H1 (cell line): ENCODE results near the gene HECTD4. TPM values are rescaled to one million over a fixed set of nuclear protein-coding genes. Genes with fewer than 3 reads are reported as not detected.
"Not testable (repeated sequence)": the region's sequence is repeated elsewhere in the genome, so short reads cannot be mapped to it uniquely, and the experiment has no call there.

Experiments
- CTCF ChIA-PET: fragments of 300-600 bp; sonication (Branson Sonifier 250); formaldehyde crosslinking; loops from one replicate; lab custom pipeline; 2021; ENCODE audit not compliant: partially characterized antibody; lab: Charles Lee
- POLR2A ChIA-PET: fragments of 300-600 bp; sonication (Branson Sonifier 250); formaldehyde crosslinking; loops from one replicate; lab custom pipeline; 2021; ENCODE audit warnings: inconsistent platforms; ENCODE audit not compliant: partially characterized antibody; lab: Charles Lee
- DNase-seq, 2 experiments: peaks; one replicate each; pipeline versions ENCODE4 v3.0.0 to v3.0.0-alpha.2; 2010 to 2022; ENCODE audit warnings: low spot score in 2 of 2, low read depth in 1 of 2, mixed read lengths in 1 of 2
- FAIRE-seq: peaks from 2 replicates; lab custom pipeline; 2011; peaks lifted over from hg19 to GRCh38; lab: Jason Lieb, UNC
- H2AFZ ChIP-seq: 2 replicates; pipeline ENCODE4 v1.8.1; 2012; ENCODE audit warnings: low read length, inconsistent platforms
- H2AK5ac ChIP-seq: 2 replicates; pipeline ENCODE4 v1.6.1; 2013; ENCODE audit warnings: low read depth, low read length
- H2BK120ac ChIP-seq: replicated peaks from 2 replicates; pipeline ENCODE3; 2013; ENCODE audit warnings: low read depth, low read length, inconsistent platforms
- H2BK12ac ChIP-seq: 2 replicates; pipeline ENCODE4 v1.6.1; 2013; ENCODE audit warnings: low read depth, low read length
- H2BK15ac ChIP-seq: 2 replicates; pipeline ENCODE4 v1.6.1; 2013; ENCODE audit warnings: low read length
- H2BK20ac ChIP-seq: 2 replicates; pipeline ENCODE4 v1.6.1; 2013; ENCODE audit warnings: low read length
- H2BK5ac ChIP-seq: 2 replicates; pipeline ENCODE4 v1.6.1; 2013; ENCODE audit warnings: low read depth, low read length
- H3K14ac ChIP-seq: 2 replicates; pipeline ENCODE4 v1.6.1; 2013; ENCODE audit warnings: inconsistent platforms; ENCODE audit not compliant: insufficient read length
- H3K18ac ChIP-seq: 2 replicates; pipeline ENCODE4 v1.6.1; 2013; ENCODE audit warnings: low read length; ENCODE audit errors: extremely low read depth
- H3K23ac ChIP-seq: 2 replicates; pipeline ENCODE4 v1.6.1; 2013; ENCODE audit warnings: inconsistent platforms; ENCODE audit not compliant: insufficient read length
- H3K23me2 ChIP-seq: 2 replicates; pipeline ENCODE4 v1.6.1; 2013; ENCODE audit warnings: low read depth, low read length
- H3K27ac ChIP-seq: 2 replicates; pipeline ENCODE4 v1.6.1; 2011; ENCODE audit warnings: low read depth, low read length, inconsistent platforms
- H3K27me3 ChIP-seq, 4 experiments: replicated peaks in 1 of 4; 1 replicate in 1 of 4; 2 replicates in 3 of 4; pipeline versions ENCODE4 v1.6.1 to v1.8.1; 2011 to 2013; ENCODE audit warnings: low read length in 3 of 4, mild to moderate bottlenecking in 3 of 4, inconsistent platforms in 2 of 4, mixed read lengths in 2 of 4, moderate library complexity in 1 of 4; ENCODE audit not compliant: control insufficient read depth in 3 of 4, insufficient read depth in 3 of 4; ENCODE audit errors: extremely low read depth in 1 of 4
- H3K36me3 ChIP-seq, 4 experiments: 2 replicates each; pipeline versions ENCODE4 v1.6.1 to v1.8.1; 2011 to 2013; ENCODE audit warnings: mild to moderate bottlenecking in 4 of 4, low read length in 3 of 4, moderate library complexity in 2 of 4, control low read depth in 1 of 4, inconsistent platforms in 1 of 4; ENCODE audit not compliant: insufficient read depth in 4 of 4, control insufficient read depth in 2 of 4
- H3K4ac ChIP-seq: replicated peaks from 2 replicates; pipeline ENCODE3; 2013; ENCODE audit warnings: low read length, low read depth, mixed read lengths, inconsistent platforms; ENCODE audit not compliant: insufficient read length
- H3K4me1 ChIP-seq, 4 experiments: replicated peaks in 1 of 4; 1 replicate in 1 of 4; 2 replicates in 3 of 4; pipeline versions ENCODE4 v1.6.1 to v1.8.1; 2011 to 2013; ENCODE audit warnings: low read length in 3 of 4, inconsistent platforms in 2 of 4, mixed read lengths in 1 of 4; ENCODE audit not compliant: insufficient read depth in 4 of 4, control insufficient read depth in 3 of 4
- H3K4me2 ChIP-seq, 2 experiments: 2 replicates each; pipeline versions ENCODE4 v1.6.1 to v1.8.1; 2011 to 2013; ENCODE audit warnings: low read depth in 2 of 2, low read length in 2 of 2, control low read depth in 1 of 2, inconsistent platforms in 1 of 2, mild to moderate bottlenecking in 1 of 2; ENCODE audit not compliant: insufficient read depth in 1 of 2
- H3K4me3 ChIP-seq, 4 experiments: fragments of 200-600, 300-600 bp in 1 of 4; sonication (generic), shearing (Covaris generic), sonication (Bioruptor Twin) in 1 of 4; 2 replicates each; pipeline versions ENCODE4 v1.5.1 to v1.8.1; 2011 to 2016; ENCODE audit warnings: low read length in 4 of 4, low read depth in 3 of 4, control low read depth in 2 of 4, inconsistent platforms in 2 of 4, mild to moderate bottlenecking in 2 of 4, mixed read lengths in 1 of 4, moderate library complexity in 1 of 4; ENCODE audit not compliant: insufficient read depth in 2 of 4; ENCODE audit errors: extremely low read depth in 1 of 4
- H3K56ac ChIP-seq: replicated peaks from 2 replicates; pipeline ENCODE3; 2013; ENCODE audit warnings: low read depth, mild to moderate bottlenecking, mixed read lengths, low read length, inconsistent platforms; ENCODE audit not compliant: insufficient read length
- H3K79me1 ChIP-seq: 2 replicates; pipeline ENCODE4 v1.6.1; 2013; ENCODE audit warnings: low read depth, low read length, control low read depth
- H3K79me2 ChIP-seq, 2 experiments: 2 replicates each; pipeline versions ENCODE4 v1.6.1 to v1.8.1; 2012 to 2013; ENCODE audit warnings: low read length in 2 of 2, mild to moderate bottlenecking in 2 of 2, inconsistent platforms in 1 of 2; ENCODE audit not compliant: insufficient read depth in 2 of 2, control insufficient read depth in 1 of 2
- H3K9ac ChIP-seq, 4 experiments: replicated peaks in 1 of 4; 1 replicate in 1 of 4; 2 replicates in 3 of 4; pipeline versions ENCODE4 v1.6.1 to v1.8.1; 2011 to 2013; ENCODE audit warnings: low read depth in 3 of 4, low read length in 3 of 4, control low read depth in 2 of 4, mild to moderate bottlenecking in 2 of 4, moderate library complexity in 2 of 4, inconsistent platforms in 1 of 4; ENCODE audit errors: extremely low read depth in 1 of 4
- H3K9me3 ChIP-seq, 2 experiments: 2 replicates each; pipeline versions ENCODE4 v1.6.1 to v1.8.1; 2012 to 2013; ENCODE audit warnings: mild to moderate bottlenecking in 2 of 2, moderate library complexity in 2 of 2, control low read depth in 1 of 2, inconsistent platforms in 1 of 2, low read depth in 1 of 2, low read length in 1 of 2, mixed read lengths in 1 of 2; ENCODE audit not compliant: insufficient read depth in 2 of 2
- H4K20me1 ChIP-seq, 2 experiments: replicated peaks in 1 of 2; 2 replicates each; pipeline versions ENCODE3 to v1.8.1; 2011 to 2013; ENCODE audit warnings: inconsistent platforms in 2 of 2, low read length in 2 of 2, mild to moderate bottlenecking in 1 of 2; ENCODE audit not compliant: insufficient read depth in 2 of 2, control insufficient read depth in 1 of 2
- H4K5ac ChIP-seq: 2 replicates; pipeline ENCODE4 v1.6.1; 2013; ENCODE audit warnings: low read length, low read depth, mixed read lengths, inconsistent platforms; ENCODE audit not compliant: insufficient read length
- H4K8ac ChIP-seq: 2 replicates; pipeline ENCODE4 v1.8.0; 2013; ENCODE audit warnings: mild to moderate bottlenecking, moderate library complexity, low read length, inconsistent platforms; ENCODE audit not compliant: insufficient read depth; ENCODE audit errors: extremely low read depth
- H4K91ac ChIP-seq: replicated peaks from 2 replicates; pipeline ENCODE3; 2013; ENCODE audit warnings: low read length, mixed read lengths, inconsistent platforms; ENCODE audit not compliant: insufficient read length
- WGBS, 2 experiments: shearing (Covaris generic) in 1 of 2; methylation state at CpG; one replicate each; pipeline versions ENCODE4 v1.1.6 to v1.1.7; 2013 to 2015; ENCODE audit warnings: low lambda C conversion rate in 2 of 2, mixed read lengths in 2 of 2, inconsistent platforms in 1 of 2, low coverage in 1 of 2, missing lambda C conversion rate in 1 of 2; ENCODE audit not compliant: insufficient replicate concordance in 2 of 2, insufficient coverage in 1 of 2, insufficient read length in 1 of 2; ENCODE audit errors: extremely low coverage in 1 of 2, missing lambda C conversion rate in 1 of 2; 5-methylcytosine and 5-hydroxymethylcytosine counted together
- polyA plus RNA-seq, 7 experiments: library from polyadenylated mRNA; depleted of rRNA in 3 of 7; stranded (reverse) in 5 of 7; unstranded in 2 of 7; fragments of >200 nt in 5 of 7; fragments of 200-250 nt in 2 of 7; gene quantifications; 1 replicate in 5 of 7; 2 replicates in 1 of 7; 4 replicates in 1 of 7; pipeline versions ENCODE4 v1.2.1 to v1.2.3, GENCODE V29; 2011 to 2013; ENCODE audit warnings: missing spikeins in 2 of 7, mixed read lengths in 2 of 7
- total RNA-seq: library from RNA; stranded (reverse); fragmentation: NEBNext Ultra II Directional; extraction: Animal tissue kit (Norgen Biotek cat#: 25700); gene quantifications from 2 replicates; pipeline ENCODE4 v1.2.1, GENCODE V29; 2021

HECTD4 gene
- total and polyA plus RNA-seq, 2 of the 8 experiments (the other 6 are each of a cell fraction or from before 2014, with no cell fraction given) = 6.5 to 33.7 TPM

DNA sequence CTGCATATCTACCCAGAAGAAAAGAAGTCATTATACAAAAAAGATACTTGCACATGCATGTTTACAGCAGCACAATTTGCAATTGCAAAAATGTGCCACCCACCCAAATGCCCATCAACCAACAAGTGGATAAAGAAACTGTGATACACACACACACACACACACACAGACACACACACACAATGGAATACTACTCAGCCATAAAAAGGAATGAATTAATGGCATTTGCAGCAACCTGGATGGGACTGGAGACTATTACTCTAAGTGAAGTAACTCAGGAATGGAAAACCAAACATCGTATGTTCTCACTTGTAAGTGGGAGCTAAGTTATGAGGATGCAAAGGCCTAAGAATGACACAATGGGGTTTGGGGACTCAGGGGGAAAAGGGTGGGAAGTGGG lies 47.2 kb downstream of the HECTD4 start:
- H3K14ac ChIP-seq, H3K4me1 ChIP-seq, H2AFZ ChIP-seq, H3K79me1 ChIP-seq, H2BK5ac ChIP-seq, H2BK12ac ChIP-seq, H3K23me2 ChIP-seq, H3K56ac ChIP-seq, H3K23ac ChIP-seq, H3K9me3 ChIP-seq, DNase-seq, H4K20me1 ChIP-seq, H3K27ac ChIP-seq, H4K91ac ChIP-seq, H4K8ac ChIP-seq, CTCF ChIA-PET, H3K4me3 ChIP-seq, H3K27me3 ChIP-seq, H3K36me3 ChIP-seq, H3K18ac ChIP-seq, POLR2A ChIA-PET, H3K4ac ChIP-seq, H2BK15ac ChIP-seq, H2BK20ac ChIP-seq, FAIRE-seq, H2AK5ac ChIP-seq, H3K4me2 ChIP-seq, H2BK120ac ChIP-seq, H3K9ac ChIP-seq, H4K5ac ChIP-seq: not testable (repeated sequence)
- peaks cover 0 to 24% of the 10 kb centered on the region in 2 experiments; a peak in 2 of 4 replicates for H3K79me2 ChIP-seq
- 88% methylated on average over 1 of the region's 1 CpG; no CpG with 5 or more reads in 1 of the 2 experiments for WGBS, 2 experiments
